Glutamatergic neuron (in vitro differentiated cells): ENCODE measurements around the gene BEST1. TPM values are rescaled to one million over a fixed set of nuclear protein-coding genes. Genes with fewer than 3 reads are reported as not detected.

ENCODE experiments used
- DNase-seq: peaks from one replicate; pipeline ENCODE4 v3.0.0; 2022
- H3K27ac Mint-ChIP-seq: one replicate; pipeline ENCODE4 v1.8.0; 2020; ENCODE audit warnings: mild to moderate bottlenecking, mixed read lengths, inconsistent platforms; ENCODE audit not compliant: unreplicated experiment
- H3K27me3 Mint-ChIP-seq: one replicate; pipeline ENCODE4 v1.8.0; 2020; ENCODE audit warnings: mild to moderate bottlenecking, moderate library complexity, mixed read lengths, inconsistent platforms; ENCODE audit not compliant: unreplicated experiment
- H3K36me3 Mint-ChIP-seq: one replicate; pipeline ENCODE4 v1.8.0; 2020; ENCODE audit warnings: mild to moderate bottlenecking, mixed read lengths, inconsistent platforms; ENCODE audit not compliant: unreplicated experiment
- H3K4me1 Mint-ChIP-seq: one replicate; pipeline ENCODE4 v1.8.0; 2020; ENCODE audit warnings: mild to moderate bottlenecking, low read depth, mixed read lengths, inconsistent platforms; ENCODE audit not compliant: unreplicated experiment
- H3K4me3 Mint-ChIP-seq: one replicate; pipeline ENCODE4 v1.8.0; 2020; ENCODE audit warnings: mild to moderate bottlenecking, mixed read lengths, inconsistent platforms; ENCODE audit not compliant: unreplicated experiment
- H3K9me3 Mint-ChIP-seq: one replicate; pipeline ENCODE4 v1.8.0; 2020; ENCODE audit warnings: mild to moderate bottlenecking, moderate library complexity, mixed read lengths, inconsistent platforms; ENCODE audit not compliant: unreplicated experiment
- CTCF ChIP-seq: fragments of 200-600 bp; sonication (generic); IDR thresholded peaks from one replicate; pipeline ENCODE4 v1.5.0; 2021; ENCODE audit not compliant: partially characterized antibody, unreplicated experiment
- long read RNA-seq: library from polyadenylated mRNA; unstranded; transcript quantifications from one replicate; pipeline ENCODE4 v2.0.0, GENCODE V29; 2020; ENCODE audit not compliant: unreplicated experiment
- total RNA-seq: library from RNA; stranded (reverse); fragmentation: NEBNext Ultra II Directional; extraction: Animal tissue kit (Norgen Biotek cat#: 25700); gene quantifications from one replicate; pipeline ENCODE4 v1.2.1, GENCODE V29; 2021; ENCODE audit not compliant: unreplicated experiment

The BEST1 gene
- 4.6 TPM for total RNA-seq
- long read RNA-seq = 0 reads

GRCh38 chr11:61950035-61950547 lies at the start of gene BEST1:
Gene BEST1, plus strand, starts transcription at chr11:61950351. Its CDS starts 1,456 bp downstream, at chr11:61951807.
- H3K27ac Mint-ChIP-seq = peak within 1 kb of the TSS; percentile 95
- peak within 1 kb of the TSS; percentile 56 for H3K4me3 Mint-ChIP-seq
- H3K27me3 Mint-ChIP-seq = peaks cover 6% of the 10 kb centered on the region
- peaks cover 1% of the 10 kb centered on the region for H3K9me3 Mint-ChIP-seq
- H3K36me3 Mint-ChIP-seq = no peaks in the 10 kb centered on the region
- DNase-seq = no peak
- no peak for TF ChIP-seq CTCF
- H3K4me1 Mint-ChIP-seq = peaks cover 16% of the 10 kb centered on the region

GRCh38 chr11:61901397-61901796 lies 48.8 kb upstream of the BEST1 start:
- DNase-seq = no peak
- H3K4me1 Mint-ChIP-seq = peaks cover 9% of the 10 kb centered on the region
- H3K4me3 Mint-ChIP-seq = no peak overlapping the region
- H3K36me3 Mint-ChIP-seq = no peaks in the 10 kb centered on the region
- peaks cover 2% of the 10 kb centered on the region for H3K27me3 Mint-ChIP-seq
- H3K27ac Mint-ChIP-seq = no peak overlapping the region
- peaks cover 5% of the 10 kb centered on the region for H3K9me3 Mint-ChIP-seq
- TF ChIP-seq CTCF = no peak

- no peak for DNase-seq
- Mint-ChIP-seq H3K36me3 (no peaks in the 10 kb centered on the region), H3K9me3 (peaks cover 5% of the 10 kb centered on the region), H3K27me3 (peaks cover 2% of the 10 kb centered on the region), H3K27ac (no peak overlapping the region), H3K4me3 (no peak overlapping the region), H3K4me1 (peaks cover 9% of the 10 kb centered on the region)
- no peak for TF ChIP-seq CTCF
Measured at GRCh38 chr11:61902313-61902712, 47.8 kb upstream of the BEST1 start.

GRCh38 chr11:61903845-61904244 lies 46.3 kb upstream of the BEST1 start:
- TF ChIP-seq CTCF = no peak
- Mint-ChIP-seq H3K27ac (no peak overlapping the region), H3K27me3 (peaks cover 2% of the 10 kb centered on the region), H3K4me1 (peaks cover 3% of the 10 kb centered on the region), H3K36me3 (no peaks in the 10 kb centered on the region), H3K4me3 (no peak overlapping the region), H3K9me3 (peaks cover 2% of the 10 kb centered on the region)
- DNase-seq = no peak

GRCh38 chr11:61904539-61905048 lies 45.6 kb upstream of the BEST1 start:
- Mint-ChIP-seq H3K4me1 (no peaks in the 10 kb centered on the region), H3K27ac (no peak overlapping the region), H3K4me3 (no peak overlapping the region), H3K9me3 (peaks cover 2% of the 10 kb centered on the region), H3K27me3 (peaks cover 2% of the 10 kb centered on the region), H3K36me3 (no peaks in the 10 kb centered on the region)
- DNase-seq = no peak
- TF ChIP-seq CTCF = no peak
